Small intestine (tissue), 7 donors: ENCODE results near the gene MRPS14. TPM values are rescaled to one million over a fixed set of nuclear protein-coding genes. Genes with fewer than 3 reads are reported as not detected.
"Not testable (repeated sequence)": the region's sequence is repeated elsewhere in the genome, so short reads cannot be mapped to it uniquely, and the experiment has no call there.

Experiments used
- DNase-seq, 2 donors: peaks; one replicate each; pipeline versions ENCODE4 v3.0.0 to v3.0.0-alpha.2; 2013
- FAIRE-seq: peaks from 2 replicates; lab custom pipeline; 2012; peaks lifted over from hg19 to GRCh38; lab: Jason Lieb, UNC
- H3K27ac ChIP-seq, 3 donors: one replicate each; pipeline ENCODE4 v1.5.1; 2013; ENCODE audit warnings: low read length in 2 of 3, mild to moderate bottlenecking in 2 of 3, control low read depth in 1 of 3, inconsistent platforms in 1 of 3, low read depth in 1 of 3, moderate library complexity in 1 of 3
- H3K27me3 ChIP-seq, 3 donors: one replicate each; pipeline ENCODE4 v1.6.1; 2013; ENCODE audit warnings: low read length in 3 of 3, inconsistent platforms in 1 of 3; ENCODE audit not compliant: control insufficient read depth in 3 of 3, insufficient read depth in 3 of 3
- H3K36me3 ChIP-seq, 3 donors: one replicate each; pipeline ENCODE4 v1.6.1; 2013; ENCODE audit warnings: low read length in 3 of 3, inconsistent platforms in 1 of 3, low read depth in 1 of 3, mild to moderate bottlenecking in 1 of 3, moderate library complexity in 1 of 3; ENCODE audit not compliant: control insufficient read depth in 3 of 3, insufficient read depth in 2 of 3
- H3K4me1 ChIP-seq, 3 donors: one replicate each; pipeline ENCODE4 v1.6.1; 2013; ENCODE audit warnings: low read length in 2 of 3, inconsistent platforms in 1 of 3, low read depth in 1 of 3, mild to moderate bottlenecking in 1 of 3, moderate library complexity in 1 of 3; ENCODE audit not compliant: control insufficient read depth in 3 of 3, insufficient read depth in 2 of 3
- H3K4me3 ChIP-seq, 3 donors: one replicate each; pipeline ENCODE4 v1.5.1; 2013; ENCODE audit warnings: low read length in 3 of 3, control low read depth in 1 of 3, inconsistent platforms in 1 of 3, low read depth in 1 of 3, mild to moderate bottlenecking in 1 of 3, moderate library complexity in 1 of 3
- H3K9me3 ChIP-seq, 2 donors: one replicate each; pipeline ENCODE4 v1.6.1; 2013; ENCODE audit warnings: low read depth in 1 of 2, low read length in 1 of 2; ENCODE audit not compliant: control insufficient read depth in 2 of 2, insufficient read depth in 1 of 2
- WGBS, 3 donors: extraction: QIAGEN DNeasy Blood & Tissue Kit; methylation state at CpG; one replicate each; pipeline ENCODE4 v1.1.7; 2013; 5-methylcytosine and 5-hydroxymethylcytosine counted together
- polyA plus RNA-seq, 4 donors: library from polyadenylated mRNA; stranded (reverse) in 3 of 4; unstranded in 1 of 4; fragments of 200-250 nt in 3 of 4; fragments of 120-200 nt in 1 of 4; gene quantifications; one replicate each; pipeline versions ENCODE4 v1.2.1 to v1.2.3, GENCODE V29; 2013
- donor health status: healthy with polysubstance abuse.
- donor health status: control.
- donor health status: control.
- donor health status: Bipolar disorder and iron deficiency.
- donor health status: healthy.

The MRPS14 gene
- polyA plus RNA-seq, 4 donors: 18.1 to 34.7 (median 25.6) TPM

GRCh38 chr1:175062339-175062738 is 39.1 kb upstream of the MRPS14 start:
- Histone ChIP-seq H3K27me3 (no peaks in the 10 kb centered on the region), H3K27ac (no peak overlapping the region), H3K4me1 (no peaks in the 10 kb centered on the region), H3K9me3 (no peaks in the 10 kb centered on the region), H3K36me3 (no peaks in the 10 kb centered on the region), H3K4me3 (no peak overlapping the region)
- DNase-seq (no peak), FAIRE-seq (no peak)
- 48 to 79% (median 53%) methylated on average over 1 of the region's 1 CpG for WGBS, 3 donors

- Histone ChIP-seq H3K27me3 (peaks cover 0 to 3% (median 0%) of the 10 kb centered on the region in 3 donors), H3K27ac (no peak overlapping the region), H3K4me3 (no peak overlapping the region), H3K4me1 (no peaks in the 10 kb centered on the region), H3K36me3 (no peaks in the 10 kb centered on the region), H3K9me3 (no peaks in the 10 kb centered on the region)
- DNase-seq (no peak), FAIRE-seq (no peak)
- 76 to 78% (median 76%) methylated on average over 3 of the region's 3 CpGs for WGBS, 3 donors
Measured at GRCh38 chr1:175054736-175055135, 31.5 kb upstream of the MRPS14 start.

- no peaks in the 10 kb centered on the region for H3K9me3 ChIP-seq
- H3K4me3 ChIP-seq: no peak overlapping the region
- H3K4me1 ChIP-seq: no peaks in the 10 kb centered on the region
- peaks cover 0 to 3% (median 0%) of the 10 kb centered on the region in 3 donors for H3K27me3 ChIP-seq
- WGBS, 3 donors: 84 to 92% (median 89%) methylated on average over 2 of the region's 2 CpGs
- no peaks in the 10 kb centered on the region for H3K36me3 ChIP-seq
- no peak overlapping the region for H3K27ac ChIP-seq
- DNase-seq (no peak), FAIRE-seq (no peak)
Measured at GRCh38 chr1:175050992-175051391, 27.8 kb upstream of the MRPS14 start.

GRCh38 chr1:175045519-175045918 is 22.3 kb upstream of the MRPS14 start:
- H3K27ac ChIP-seq: no peak overlapping the region
- no peaks in the 10 kb centered on the region for H3K27me3 ChIP-seq
- H3K4me1 ChIP-seq: no peaks in the 10 kb centered on the region
- H3K36me3 ChIP-seq: no peaks in the 10 kb centered on the region
- DNase-seq (no peak), FAIRE-seq (no peak)
- no peaks in the 10 kb centered on the region for H3K9me3 ChIP-seq
- H3K4me3 ChIP-seq: no peak overlapping the region
- WGBS, 3 donors: 96 to 97% (median 97%) methylated on average over 29 to 32 of the region's 32 CpGs

- FAIRE-seq: no peak
- WGBS, 3 donors: 93 to 95% (median 94%) methylated on average over 19 of the region's 19 CpGs
Measured at GRCh38 chr1:175045097-175045496, 21.9 kb upstream of the MRPS14 start.

GRCh38 chr1:175044591-175044990 is 21.4 kb upstream of the MRPS14 start:
- H3K4me1 ChIP-seq, H3K27ac ChIP-seq, FAIRE-seq, H3K4me3 ChIP-seq, H3K9me3 ChIP-seq, H3K36me3 ChIP-seq, H3K27me3 ChIP-seq, DNase-seq: not testable (repeated sequence)
- 82 to 89% (median 87%) methylated on average over 18 of the region's 18 CpGs for WGBS, 3 donors

More at GRCh38 chr1:175045097-175045496, 21.9 kb upstream of the MRPS14 start:
- Histone ChIP-seq H3K9me3 (no peaks in the 10 kb centered on the region), H3K36me3 (no peaks in the 10 kb centered on the region), H3K27me3 (no peaks in the 10 kb centered on the region), H3K27ac (no peak overlapping the region), H3K4me1 (no peaks in the 10 kb centered on the region), H3K4me3 (no peak overlapping the region)
- DNase-seq: no peak

GRCh38 chr1:175043824-175044223 is 20.6 kb upstream of the MRPS14 start:
- H3K4me1 ChIP-seq: no peaks in the 10 kb centered on the region
- FAIRE-seq (no peak), DNase-seq (no peak)
- no peaks in the 10 kb centered on the region for H3K36me3 ChIP-seq
- no peak overlapping the region for H3K4me3 ChIP-seq
- H3K27ac ChIP-seq: no peak overlapping the region
- H3K9me3 ChIP-seq: no peaks in the 10 kb centered on the region
- 65 to 76% (median 75%) methylated on average over 19 of the region's 19 CpGs for WGBS, 3 donors
- H3K27me3 ChIP-seq: no peaks in the 10 kb centered on the region

- DNase-seq (no peak), FAIRE-seq (no peak)
- H3K27me3 ChIP-seq: no peaks in the 10 kb centered on the region
- H3K4me1 ChIP-seq: no peaks in the 10 kb centered on the region
- H3K36me3 ChIP-seq: no peaks in the 10 kb centered on the region
- no peak overlapping the region for H3K4me3 ChIP-seq
- no peak overlapping the region for H3K27ac ChIP-seq
- H3K9me3 ChIP-seq: no peaks in the 10 kb centered on the region
- 69 to 75% (median 74%) methylated on average over 3 of the region's 3 CpGs for WGBS, 3 donors
Measured at GRCh38 chr1:175042650-175043049, 19.4 kb upstream of the MRPS14 start.

GRCh38 chr1:175040324-175040879 is 17.2 kb upstream of the MRPS14 start:
- no peak overlapping the region for H3K4me3 ChIP-seq
- FAIRE-seq: no peak
- no peak overlapping the region for H3K27ac ChIP-seq
- no peaks in the 10 kb centered on the region for H3K27me3 ChIP-seq
- no peaks in the 10 kb centered on the region for H3K4me1 ChIP-seq
- no peaks in the 10 kb centered on the region for H3K36me3 ChIP-seq
- H3K9me3 ChIP-seq: no peaks in the 10 kb centered on the region
- 52 to 70% (median 67%) methylated on average over 4 of the region's 4 CpGs for WGBS, 3 donors
- no peak for DNase-seq
